Smooth muscle cell of bladder (primary cell): ENCODE data around the gene ZNF324B. TPM values are rescaled to one million over a fixed set of nuclear protein-coding genes. Genes with fewer than 3 reads are reported as not detected.

Experiments used
- total RNA-seq: library from RNA; depleted of rRNA; stranded (reverse); fragments of >200 nt; gene quantifications from 2 replicates; pipeline ENCODE4 v1.2.3, GENCODE V29; 2014

Gene ZNF324B
- total RNA-seq: 8.0 and 9.2 TPM in 2 replicates

GRCh38 chr19:58451358-58452101 lies at the start of gene ZNF324B:
ZNF324B (plus strand) TSS chr19:58451622; CDS start chr19:58453702, 2,080 bp downstream.

GRCh38 chr19:58408152-58409009 lies 43.0 kb upstream of the ZNF324B start, which contains the start of gene ZNF584:
ZNF584 (plus strand) TSS chr19:58408649; CDS start chr19:58409148, 499 bp downstream.

GRCh38 chr19:58439576-58440554 lies 11.6 kb upstream of the ZNF324B start, which contains the start of gene ZNF132:
ZNF132 (minus strand) TSS chr19:58440153; CDS start chr19:58439821, 332 bp downstream.

GRCh38 chr19:58466760-58467589 lies 15.6 kb downstream of the ZNF324B start, which contains the start of gene ZNF324:
ZNF324 (plus strand) TSS chr19:58467080; CDS start chr19:58469186, 2,106 bp downstream.

GRCh38 chr19:58475714-58476497 lies 24.5 kb downstream of the ZNF324B start, which contains the start of gene ZNF446:
ZNF446 (plus strand) TSS chr19:58476352; CDS start chr19:58477219, 867 bp downstream.

Other genes with a start within 250 kb of the ZNF324B start
- gene ZNF544, start 222.7 kb upstream of the ZNF324B start, total RNA-seq: 33.8 and 34.1 TPM in 2 replicates
- gene ZNF8, start 172.7 kb upstream of the ZNF324B start, total RNA-seq: 3.0 and 3.1 TPM in 2 replicates
- gene ERVK3-1, start 146.2 kb upstream of the ZNF324B start, total RNA-seq: 20.2 and 24.7 TPM in 2 replicates
- gene ZSCAN22, start 124.6 kb upstream of the ZNF324B start, total RNA-seq: 1.4 and 2.1 TPM in 2 replicates
- gene A1BG, start 98.1 kb upstream of the ZNF324B start, total RNA-seq: 8.7 and 12.5 TPM in 2 replicates
- gene ZNF497, start 88.9 kb upstream of the ZNF324B start, total RNA-seq: 0.57 and 0.83 TPM in 2 replicates
- gene ZNF837, start 70.6 kb upstream of the ZNF324B start, total RNA-seq: 1.4 and 1.5 TPM in 2 replicates
- gene RPS5, start 64.4 kb upstream of the ZNF324B start, total RNA-seq: 3,351 and 3,927 TPM in 2 replicates
- gene RNF225, start 56.0 kb upstream of the ZNF324B start, total RNA-seq: not detected in 2 replicates
- gene ZNF584, start 43.0 kb upstream of the ZNF324B start, total RNA-seq: 12.7 and 17.3 TPM in 2 replicates
- gene ZNF132, start 11.5 kb upstream of the ZNF324B start, total RNA-seq: 7.4 and 9.7 TPM in 2 replicates
- 8.2 and 10.4 TPM in 2 replicates for gene ZNF324, start 15.5 kb downstream of the ZNF324B start, total RNA-seq
- 6.9 and 8.1 TPM in 2 replicates for gene ZNF446, start 24.7 kb downstream of the ZNF324B start, total RNA-seq
- gene SLC27A5, start 60.4 kb downstream of the ZNF324B start, total RNA-seq: 8.3 and 12.4 TPM in 2 replicates
- 4.1 and 6.2 TPM in 2 replicates for gene ZBTB45, start 68.2 kb downstream of the ZNF324B start, total RNA-seq
- gene TRIM28, start 92.4 kb downstream of the ZNF324B start, total RNA-seq: 313 and 363 TPM in 2 replicates
- gene CHMP2A, start 103.5 kb downstream of the ZNF324B start, total RNA-seq: 179 and 219 TPM in 2 replicates
- gene UBE2M, start 107.0 kb downstream of the ZNF324B start, total RNA-seq: 87.9 and 92.6 TPM in 2 replicates
- 10.7 and 14.2 TPM in 2 replicates for gene MZF1, start 121.7 kb downstream of the ZNF324B start, total RNA-seq